CMK (cell line): Measurements from ENCODE around the gene POP4.

Experiments
- DNase-seq: peaks from one replicate; pipeline ENCODE4 v3.0.0-alpha.2; 2010; ENCODE audit warnings: low read depth

The POP4 gene

DNA sequence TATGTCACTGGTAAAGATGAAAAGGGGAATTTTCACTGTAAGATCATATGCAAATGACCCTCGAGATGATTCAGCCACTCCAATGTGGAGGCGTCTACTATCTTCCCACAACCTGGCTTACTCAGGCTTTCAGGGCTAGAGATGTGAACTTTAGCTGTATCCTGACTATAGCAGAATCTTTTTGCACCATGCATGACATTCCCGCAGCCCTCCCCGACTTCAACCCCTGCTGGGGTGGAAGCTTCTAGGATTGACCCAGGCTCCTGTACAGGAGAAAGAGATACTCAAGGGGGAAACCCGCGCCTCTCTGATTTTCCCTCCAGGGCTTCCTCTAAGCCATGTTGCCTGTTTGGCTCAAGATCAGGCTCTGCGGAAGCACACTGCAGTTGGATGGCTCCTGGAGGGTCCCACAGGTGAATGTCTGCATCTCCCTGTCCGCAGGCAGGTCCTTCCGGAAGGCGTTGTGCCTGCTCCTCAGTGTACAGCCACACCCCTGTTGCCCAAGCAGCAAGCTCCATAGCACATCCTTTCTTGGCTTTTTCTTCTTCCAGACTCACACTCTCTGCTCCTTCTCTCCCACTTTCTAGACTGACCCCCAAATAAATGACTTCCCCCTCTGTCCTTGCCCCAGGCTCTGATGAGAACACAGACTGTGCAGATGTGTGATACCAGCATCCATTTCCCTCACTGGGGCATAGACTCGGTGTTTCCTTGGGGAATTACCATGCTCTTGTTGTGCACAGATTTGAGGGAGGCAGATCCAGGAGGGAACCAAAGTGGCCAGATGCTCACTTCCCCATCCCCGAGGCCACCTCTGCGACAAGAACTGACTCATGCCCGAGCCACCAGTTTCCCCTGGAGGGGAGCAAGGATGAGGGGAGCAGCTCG is 29.1 kb upstream of the POP4 start:
- DNase-seq, result no peak

DNA sequence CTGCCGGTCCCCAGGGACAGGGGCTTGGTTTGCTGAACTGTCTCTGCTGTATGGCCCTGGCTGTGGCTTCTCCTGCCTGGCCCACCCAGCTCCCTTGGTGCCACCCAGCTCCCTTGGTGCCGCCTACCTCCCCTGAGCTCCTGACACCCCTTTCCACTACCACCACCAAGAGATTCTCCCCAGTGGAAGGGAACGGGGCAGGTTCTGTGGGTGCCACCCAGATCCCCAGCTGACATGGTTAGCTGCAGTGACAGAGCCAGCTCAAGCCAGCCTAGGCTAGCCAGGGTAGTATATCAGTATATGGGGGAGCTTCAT is 28.5 kb upstream of the POP4 start:
- no peak for DNase-seq

DNA sequence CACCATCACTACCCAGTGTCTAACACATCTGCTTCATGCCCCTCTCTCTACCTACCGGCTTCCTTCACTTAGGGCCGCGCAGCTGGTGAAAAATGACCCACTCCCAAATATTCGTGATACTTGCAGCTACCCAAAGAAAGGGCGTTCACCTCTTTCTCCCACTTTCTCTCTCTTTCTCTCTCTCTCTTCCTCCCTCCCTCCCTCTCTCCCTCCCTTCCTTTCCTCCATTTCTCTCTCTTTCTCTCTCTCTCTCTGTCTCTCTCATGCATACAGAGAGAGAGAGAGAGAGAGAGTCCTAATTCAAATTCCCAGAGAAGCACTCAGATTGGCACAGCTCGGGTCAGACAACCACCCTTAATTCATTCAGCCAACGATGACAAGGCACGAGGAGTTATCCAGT is 27.7 kb upstream of the POP4 start:
- DNase-seq, result no peak

DNA sequence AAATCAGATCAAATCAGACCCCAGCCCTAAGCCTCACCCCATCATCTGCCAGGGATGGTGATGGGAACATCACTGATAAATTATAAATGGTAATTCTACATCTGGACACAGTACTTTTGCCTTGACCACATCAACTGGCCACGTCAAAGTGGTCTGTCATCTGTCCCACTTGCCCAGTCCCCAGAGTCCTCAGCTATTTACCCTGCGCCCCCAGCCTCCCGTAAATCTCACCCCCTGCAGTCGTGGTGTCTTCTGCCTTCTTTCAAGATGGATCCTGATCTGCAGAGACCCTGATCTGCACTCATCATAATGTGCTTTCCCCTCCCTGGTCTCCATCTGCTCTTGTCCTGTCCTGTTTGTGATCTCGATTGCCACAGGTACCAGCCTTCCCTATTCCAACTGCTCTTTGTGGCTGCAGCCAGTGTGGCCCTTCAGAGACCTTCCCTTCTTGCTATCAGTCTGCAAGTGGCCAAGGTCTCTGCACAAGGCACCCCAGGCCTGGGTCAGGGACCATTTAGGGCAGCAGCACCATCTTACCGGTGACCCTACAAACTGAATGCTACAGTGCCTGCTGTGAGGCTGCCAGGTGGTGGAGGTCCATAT is 26.7 kb upstream of the POP4 start:
- DNase-seq, result no peak

DNA sequence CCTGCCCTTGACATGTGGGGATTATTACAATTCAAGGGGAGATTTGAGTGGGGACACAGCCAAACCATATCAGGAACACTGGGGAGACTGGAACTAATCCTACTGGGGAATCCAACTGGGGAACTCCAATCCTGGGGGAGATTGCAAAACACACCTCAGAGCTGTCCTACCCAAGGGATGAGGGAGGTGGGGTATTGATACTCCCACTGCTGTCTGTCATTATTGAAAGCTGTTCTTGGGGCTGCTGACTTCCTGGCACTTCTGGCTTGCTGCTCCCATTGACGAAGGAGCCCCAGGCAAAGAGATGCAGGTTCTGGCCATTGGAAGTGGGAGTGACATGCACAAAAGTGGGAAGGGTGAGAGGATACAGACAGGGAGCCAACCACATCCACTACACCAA is 24.7 kb upstream of the POP4 start:
- DNase-seq, result no peak

DNA sequence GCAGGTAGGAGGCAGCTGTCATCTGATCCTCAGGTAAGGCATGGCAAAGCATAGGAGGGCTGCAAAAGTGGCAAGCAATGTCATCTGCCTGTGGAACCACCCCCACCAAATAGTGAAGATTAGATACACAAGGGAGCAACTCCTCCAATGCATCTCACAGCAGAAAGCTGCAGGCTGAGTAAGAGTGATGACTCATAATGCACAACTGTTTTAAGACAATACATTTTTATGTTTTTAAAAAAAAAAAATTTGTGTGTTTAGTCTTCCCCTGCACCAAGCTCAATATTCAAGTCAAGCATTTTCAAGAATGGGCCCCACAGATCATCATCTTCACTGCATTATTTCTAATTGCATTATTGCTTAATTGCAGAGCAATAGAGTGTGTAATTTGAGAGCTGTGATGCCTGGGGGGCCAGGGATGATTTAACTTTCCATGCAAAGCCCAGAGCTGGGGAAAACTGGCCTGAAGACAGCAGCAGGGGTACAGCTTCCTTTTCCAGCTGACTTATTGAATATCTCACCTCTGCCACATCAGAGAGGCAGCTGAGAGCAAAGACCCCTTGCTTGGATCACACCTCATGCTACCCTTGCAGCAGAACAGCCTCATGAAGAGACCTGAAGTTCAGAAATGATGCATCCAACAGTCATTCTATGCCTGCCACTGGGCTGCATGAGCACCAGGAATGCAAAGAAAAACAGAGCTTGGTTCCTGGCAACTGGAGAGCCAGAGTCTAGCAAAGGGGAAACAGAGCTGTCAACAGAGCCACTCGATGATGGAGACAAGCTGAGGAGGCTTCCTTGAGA is 22.7 kb upstream of the POP4 start:
- no peak for DNase-seq

DNA sequence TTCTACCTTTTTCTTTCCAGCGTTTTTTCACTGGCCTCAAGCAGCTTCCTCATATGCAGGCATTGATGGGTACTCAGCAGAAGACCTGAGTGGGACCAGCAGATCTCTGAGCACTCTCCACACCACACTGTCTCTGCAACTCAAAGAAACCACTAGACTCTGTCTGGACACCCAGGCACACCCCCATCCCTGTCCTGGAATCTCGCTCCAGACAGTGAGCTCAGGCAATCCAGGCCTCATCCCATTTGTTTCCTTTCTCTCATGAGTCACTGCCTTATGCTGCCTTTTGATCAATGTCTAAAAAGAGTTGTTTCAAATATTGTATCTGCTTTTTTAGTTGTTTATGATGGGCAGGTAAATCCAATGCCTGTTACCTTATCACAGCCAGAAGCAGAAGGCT is 19.7 kb upstream of the POP4 start:
- no peak for DNase-seq

DNA sequence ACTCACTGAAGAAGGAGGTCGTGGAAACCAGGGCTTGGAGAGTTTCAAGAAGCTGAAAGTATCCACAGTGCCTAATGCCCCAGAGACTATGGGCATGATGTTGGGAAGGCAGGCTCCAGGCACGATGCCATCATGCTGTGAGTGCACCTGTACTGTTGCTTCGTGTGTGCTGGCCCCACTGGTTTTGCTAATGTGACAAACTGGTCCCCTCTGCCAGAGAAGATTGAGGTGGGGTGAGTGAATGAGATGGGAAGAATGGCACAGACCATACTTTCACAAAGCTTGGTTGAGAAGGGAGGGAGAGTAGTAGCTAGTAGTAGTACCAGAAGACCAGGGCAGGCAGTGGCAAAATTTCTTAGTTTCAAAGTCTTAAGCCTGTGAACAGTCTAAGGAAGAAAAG is 19.0 kb upstream of the POP4 start:
- DNase-seq, result no peak

DNA sequence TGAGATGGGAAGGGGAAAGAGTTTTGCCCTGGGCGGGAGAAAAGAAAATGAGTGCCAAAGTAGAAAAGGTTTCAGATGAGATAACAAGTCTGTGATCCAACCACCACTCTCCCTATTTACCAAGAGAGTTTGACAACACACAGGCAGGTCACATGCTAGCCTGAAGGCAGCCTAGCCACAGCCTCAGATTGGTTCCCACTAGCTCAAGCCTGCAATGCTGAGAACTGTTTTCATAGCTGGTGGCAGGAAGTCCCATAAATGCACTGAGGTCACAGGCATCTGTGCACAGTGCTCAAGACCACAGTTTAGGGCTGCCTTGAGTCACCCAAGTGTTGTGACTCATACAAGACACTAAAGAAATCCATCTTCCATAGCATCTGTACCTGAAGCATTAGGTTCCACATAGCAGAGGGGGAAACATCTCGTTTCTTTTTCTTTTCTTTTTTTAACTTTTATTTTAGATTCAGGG is 18.5 kb upstream of the POP4 start:
- no peak for DNase-seq

DNA sequence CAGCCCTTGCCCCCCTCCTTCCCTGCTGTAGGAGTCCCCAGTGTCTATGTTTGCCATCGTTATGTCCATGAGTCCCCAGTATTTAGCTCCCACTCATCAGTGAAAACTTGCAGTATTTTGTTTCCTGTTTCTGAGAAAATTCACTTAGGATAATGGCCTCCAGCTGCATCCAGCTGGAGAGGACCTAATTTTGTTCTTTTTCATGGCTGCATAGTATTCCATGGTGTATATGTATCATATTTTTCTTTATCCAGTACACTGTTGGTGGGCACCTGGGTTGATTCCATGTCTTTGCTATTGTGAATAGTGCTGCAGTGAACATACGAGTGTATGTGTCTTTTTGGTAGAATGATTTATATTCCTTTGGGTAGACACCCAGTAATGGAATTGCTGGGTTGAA is 18.0 kb upstream of the POP4 start:
- no peak for DNase-seq

DNA sequence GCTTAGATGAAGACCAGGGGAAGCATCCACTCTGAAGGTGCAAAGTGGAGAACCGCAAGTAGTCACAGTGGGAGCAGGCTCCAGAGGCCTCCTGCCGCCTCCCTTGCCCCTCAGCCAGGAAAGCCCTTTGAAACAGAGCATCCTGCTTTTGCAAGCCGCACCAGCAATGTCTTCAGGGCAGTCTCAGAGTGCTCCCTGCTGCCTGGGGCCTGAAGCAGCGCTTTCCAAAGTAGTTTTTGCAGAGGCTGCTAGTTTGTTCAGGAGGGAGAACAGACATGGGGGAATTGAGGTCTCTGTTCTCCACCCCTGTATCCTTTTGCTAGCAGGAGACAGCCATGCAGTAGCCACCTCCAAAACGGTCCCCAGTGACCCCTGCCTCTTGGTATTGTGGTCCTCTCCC is 15.8 kb upstream of the POP4 start:
- no peak for DNase-seq

DNA sequence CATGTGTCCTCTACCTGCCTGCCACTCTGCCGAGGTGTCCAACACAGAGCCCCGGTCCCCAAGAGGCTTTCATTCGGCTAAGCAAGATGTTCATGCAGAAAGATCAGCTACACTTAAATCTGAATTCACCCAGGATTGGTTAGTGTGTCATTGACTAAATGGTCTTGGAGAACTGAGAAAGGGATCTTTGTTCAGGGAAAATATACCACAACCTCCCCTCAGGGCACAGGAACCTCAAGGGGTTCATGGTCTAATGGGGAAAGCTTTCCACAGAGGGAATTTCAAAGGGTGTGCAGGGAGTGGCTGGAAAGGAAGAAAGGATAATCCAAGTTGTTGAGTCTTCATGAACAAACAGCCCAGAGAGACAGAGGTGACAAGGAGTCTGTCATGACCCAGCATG is 14.4 kb upstream of the POP4 start:
- no peak for DNase-seq

DNA sequence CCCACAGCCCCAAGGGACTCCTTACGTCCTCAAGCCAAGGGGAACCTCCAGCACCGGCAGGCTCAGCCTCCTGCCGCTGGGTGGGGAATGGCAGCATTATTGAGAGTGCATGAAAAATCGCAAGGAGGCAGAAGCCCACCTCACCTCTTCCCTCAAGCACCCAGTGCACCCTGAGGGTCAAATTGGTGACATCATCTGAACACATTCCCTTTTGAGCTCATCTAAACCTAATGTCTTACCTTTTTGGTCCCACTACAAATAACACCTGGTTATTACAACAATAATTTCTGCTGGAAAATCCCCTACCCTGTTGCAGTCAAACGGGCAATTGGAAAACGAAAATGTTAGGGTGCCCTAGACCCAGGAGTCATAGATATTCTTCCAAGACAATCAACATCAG is 12.2 kb upstream of the POP4 start:
- no peak for DNase-seq

DNA sequence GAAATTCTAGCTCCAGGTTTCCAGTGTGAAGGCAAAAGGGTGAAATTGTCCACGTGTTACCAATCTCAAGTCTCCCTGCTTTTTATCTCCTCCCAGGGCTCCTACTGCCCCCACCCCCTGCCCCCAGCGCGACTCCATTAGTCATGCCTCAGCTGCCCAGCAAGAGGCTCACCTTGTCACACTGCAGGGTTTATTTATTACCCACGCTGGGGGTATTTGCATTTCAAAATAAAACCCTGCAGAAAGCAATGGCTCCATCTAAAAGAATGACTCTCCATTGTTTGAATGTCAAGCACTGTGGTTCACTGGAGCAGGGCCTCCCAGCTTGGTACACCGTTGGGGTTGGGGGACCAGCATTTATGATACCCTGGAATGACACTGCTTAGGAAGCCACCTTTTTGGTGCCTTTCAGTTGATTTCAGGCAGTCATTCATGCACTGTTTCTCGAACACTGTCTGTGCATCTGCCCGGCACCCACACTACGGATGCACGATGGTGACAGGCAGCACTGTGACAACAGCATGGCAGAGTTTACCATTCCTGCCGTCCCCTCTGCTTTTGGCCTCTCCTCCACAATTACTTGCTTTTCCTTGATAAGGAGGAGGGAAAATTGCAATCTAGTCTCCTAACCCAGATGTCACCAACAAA is 9.9 kb upstream of the POP4 start:
- DNase-seq, result no peak

DNA sequence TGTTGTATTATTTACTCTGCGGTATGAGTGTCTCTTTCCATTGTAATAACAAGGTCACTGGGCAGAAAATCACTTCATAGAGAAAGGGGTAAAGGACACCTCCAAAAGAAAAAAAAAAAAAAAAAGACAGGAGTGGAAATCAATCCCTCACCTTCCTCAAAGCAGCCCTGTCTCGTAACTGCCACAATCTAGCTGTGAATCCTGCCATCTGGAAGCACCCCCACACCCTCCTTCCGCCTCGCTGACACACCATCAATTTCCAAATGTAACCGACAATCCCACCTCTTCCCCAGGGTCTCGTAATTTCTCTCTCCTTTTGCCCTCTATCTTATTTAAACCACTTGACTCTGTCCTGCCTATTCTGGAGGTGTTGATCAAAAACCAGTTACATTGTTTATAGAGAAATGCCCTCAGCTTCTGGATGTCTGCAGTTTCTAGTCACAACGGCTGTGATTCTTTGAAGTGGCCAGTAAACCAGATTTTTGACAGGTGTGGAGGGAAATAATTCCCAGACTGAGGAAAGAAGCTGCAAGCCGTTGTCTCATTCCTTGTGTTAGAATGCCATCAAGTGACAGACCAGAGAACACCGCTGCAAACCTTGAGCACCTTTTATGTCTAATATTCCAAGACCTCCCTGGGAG is 9.1 kb upstream of the POP4 start:
- no peak for DNase-seq

DNA sequence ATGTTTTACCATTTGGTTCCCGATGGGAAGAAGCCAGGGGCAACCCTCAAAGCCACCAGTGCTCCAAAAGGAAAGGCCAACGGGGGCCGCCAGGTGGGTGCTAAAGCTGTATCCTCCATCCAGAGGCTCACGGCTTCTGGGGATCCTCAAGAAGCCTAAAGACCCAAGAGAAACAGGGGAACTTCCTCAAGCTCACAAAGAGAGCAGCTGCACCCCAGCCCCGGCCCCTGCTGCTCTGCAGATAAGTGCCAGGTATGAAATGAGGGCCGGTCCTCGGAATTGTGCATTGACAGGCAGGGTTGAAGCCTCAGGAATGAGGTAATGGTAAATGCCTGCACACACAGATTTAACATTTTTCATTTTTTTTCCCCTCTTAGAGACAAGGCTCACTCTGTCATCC is 8.0 kb upstream of the POP4 start:
- no peak for DNase-seq

DNA sequence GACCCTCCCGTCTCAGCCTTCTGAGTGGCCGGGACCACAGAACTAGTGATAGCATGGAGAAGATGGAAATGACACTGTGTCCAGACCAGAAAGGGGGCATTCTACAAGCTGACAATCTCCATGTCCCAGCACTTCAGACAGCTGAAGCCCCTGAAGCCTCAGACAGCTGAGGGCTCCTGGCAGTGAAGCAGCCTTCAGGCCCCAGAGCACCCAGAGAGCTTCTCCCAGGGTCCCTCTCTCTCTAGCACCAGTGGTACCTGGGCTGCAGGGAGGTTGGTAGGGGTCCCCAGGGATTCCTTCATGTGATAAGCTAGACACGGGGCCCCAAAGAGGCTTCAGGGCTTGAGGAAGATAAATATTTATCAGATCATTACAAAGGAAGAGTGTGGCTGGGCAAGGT is 7.6 kb upstream of the POP4 start:
- no peak for DNase-seq

DNA sequence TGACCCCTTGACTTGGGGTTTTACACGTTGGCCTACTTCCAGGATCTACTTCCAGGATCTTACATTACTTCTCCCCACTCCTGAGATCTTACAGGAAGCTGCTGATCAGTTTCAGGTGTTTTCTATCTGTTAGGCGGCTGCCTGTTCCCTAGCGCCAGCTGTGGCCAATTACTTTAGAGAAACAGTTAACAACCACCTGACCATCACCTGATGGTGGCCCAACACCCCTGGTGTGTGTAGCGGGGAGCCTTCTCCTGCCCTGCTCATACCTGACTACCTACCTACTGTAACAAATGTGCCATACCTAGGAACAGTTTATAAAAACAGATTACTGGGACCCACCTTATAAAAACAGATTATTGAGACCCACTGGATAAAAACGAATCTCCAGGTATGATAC is 2.8 kb upstream of the POP4 start:
- DNase-seq, result no peak

DNA sequence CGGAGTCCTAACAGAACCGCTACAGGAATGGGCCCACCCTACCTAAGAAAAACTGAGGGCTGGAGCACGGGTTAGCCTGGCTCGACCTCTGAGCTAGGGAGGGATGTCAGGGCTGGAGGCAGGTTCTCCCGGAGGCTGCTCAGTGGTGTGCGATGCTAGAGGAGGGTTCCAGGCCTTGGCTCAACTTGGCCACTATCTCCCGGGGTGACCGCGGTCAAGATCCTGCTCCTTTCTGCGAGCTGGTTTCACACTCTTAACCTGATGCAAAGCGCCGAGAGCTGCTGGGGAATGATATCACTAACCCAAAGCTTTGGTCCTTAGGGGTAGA is 301 bp downstream of the POP4 start:
- no peak for DNase-seq

DNA sequence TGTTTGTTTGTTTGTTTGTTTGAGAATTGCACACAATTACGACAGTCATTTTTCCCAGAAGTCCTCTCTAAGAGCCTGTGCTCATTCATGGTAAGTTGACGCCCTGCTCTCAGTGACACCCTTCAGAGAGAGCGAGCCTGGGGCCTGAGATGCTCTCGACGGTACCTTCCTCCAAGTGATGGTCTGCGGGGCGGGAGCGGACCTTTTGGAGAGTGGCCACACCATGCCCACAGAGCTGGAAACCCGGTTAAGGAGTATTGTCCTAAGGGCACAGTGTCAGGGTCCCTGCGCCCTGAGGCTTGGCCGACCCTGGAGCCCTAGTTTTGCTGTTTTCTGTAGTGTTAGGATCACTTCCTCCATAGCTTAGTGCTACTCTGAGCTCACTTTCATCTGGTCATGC is 3.6 kb downstream of the POP4 start:
- DNase-seq, result no peak

DNA sequence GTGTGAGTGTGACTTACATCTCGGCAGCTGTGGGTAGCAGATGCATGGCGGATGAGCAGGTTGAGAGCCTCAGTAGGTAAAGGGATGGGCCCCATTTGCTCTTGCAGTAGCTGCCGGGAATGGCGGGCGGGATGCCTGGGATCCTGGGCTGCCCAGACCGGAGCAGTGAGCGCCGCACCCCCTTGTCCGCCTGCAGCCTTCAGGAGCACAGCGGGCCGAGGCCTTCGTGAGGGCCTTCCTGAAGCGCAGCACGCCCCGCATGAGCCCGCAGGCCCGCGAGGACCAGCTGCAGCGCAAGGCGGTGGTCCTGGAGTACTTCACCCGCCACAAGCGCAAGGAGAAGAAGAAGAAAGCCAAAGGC is 4.1 kb downstream of the POP4 start:
- no peak for DNase-seq

DNA sequence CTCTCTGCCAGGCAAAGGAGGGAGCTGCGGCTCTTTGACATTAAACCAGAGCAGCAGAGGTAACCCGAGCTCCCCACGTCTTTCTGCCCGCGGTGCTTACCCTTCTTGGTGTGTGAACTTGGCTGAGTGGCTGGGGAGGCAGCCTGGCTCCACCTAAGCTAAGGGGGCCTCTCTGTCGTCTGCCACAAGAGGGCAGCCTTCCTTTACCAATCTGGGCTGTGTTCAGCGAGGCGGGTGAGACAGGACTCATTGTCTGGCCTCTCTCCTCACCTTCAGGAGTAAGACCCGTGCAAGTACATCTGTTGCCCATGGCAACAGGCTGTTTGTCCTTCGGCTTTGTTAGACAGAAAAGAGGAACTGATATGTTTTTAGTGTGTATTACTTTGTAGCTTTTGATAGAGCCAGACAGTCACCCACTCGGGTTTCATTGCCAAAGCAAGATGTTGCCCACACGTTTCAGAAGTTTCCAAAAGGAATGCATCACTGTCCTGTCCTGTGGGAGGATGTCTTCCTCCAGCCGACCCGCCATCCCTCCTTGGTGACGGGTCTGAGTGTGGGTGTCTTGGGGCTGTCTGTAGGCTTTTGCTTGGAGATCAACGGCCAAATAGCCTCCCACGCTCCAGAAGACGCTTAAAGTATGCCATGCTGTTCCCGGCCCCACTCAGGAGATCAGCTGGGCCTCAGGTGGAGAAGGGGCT is 4.6 kb downstream of the POP4 start:
- DNase-seq, result peak; percentile 53
